SU-DHL-6 (cell line): Measurements from ENCODE around the gene OSBPL5.

Experiments
- CTCF ChIP-seq: fragments of 200-600 bp; sonication (generic); IDR thresholded peaks from one replicate; pipeline ENCODE4 v1.5.1; 2017; ENCODE audit warnings: antibody characterized with exemption, mild to moderate bottlenecking, low read length, moderate library complexity; ENCODE audit not compliant: insufficient read depth, poor library complexity, severe bottlenecking
- EZH2phosphoT487 ChIP-seq: fragments of 200-600 bp; sonication (generic), shearing (Covaris generic); conservative IDR thresholded peaks from 2 replicates; pipeline ENCODE4 v1.6.1; 2018; ENCODE audit warnings: mild to moderate bottlenecking, antibody characterized with exemption, low read length, moderate library complexity, mixed read lengths

- TF ChIP-seq CTCF = no peak
- TF ChIP-seq EZH2phosphoT487 = no peak
Measured at GRCh38 chr11:3096909-3097530, 68.1 kb downstream of the OSBPL5 start.
